GM12872 (cell line): ENCODE measurements around the gene GRAP.

Source experiments
- CTCF ChIP-seq: IDR thresholded peaks from 3 replicates; pipeline ENCODE4 v1.5.1; 2011; ENCODE audit warnings: low read depth, mild to moderate bottlenecking, low read length, moderate library complexity; ENCODE audit not compliant: insufficient read depth

Gene GRAP

GRCh38 chr17:18987862-18988545 lies 58.8 kb downstream of the GRAP start:
- TF ChIP-seq CTCF = no peak

GRCh38 chr17:18987230-18987610 lies 59.5 kb downstream of the GRAP start:
- no peak for TF ChIP-seq CTCF

GRCh38 chr17:18986541-18987229 lies 60.1 kb downstream of the GRAP start:
- TF ChIP-seq CTCF = no peak

- TF ChIP-seq CTCF = no peak
Measured at GRCh38 chr17:18985475-18985874, 61.3 kb downstream of the GRAP start.

GRCh38 chr17:18984273-18985114 lies 62.3 kb downstream of the GRAP start:
- TF ChIP-seq CTCF = no peak

- no peak for TF ChIP-seq CTCF
Measured at GRCh38 chr17:18981642-18982424, 64.9 kb downstream of the GRAP start.

GRCh38 chr17:18981335-18981641 lies 65.5 kb downstream of the GRAP start:
- no peak for TF ChIP-seq CTCF
